Neural cell (in vitro differentiated cells): ENCODE results near the gene PTCH1. TPM values are rescaled to one million over a fixed set of nuclear protein-coding genes. Genes with fewer than 3 reads are reported as not detected.

Experiments used
- H2AFZ ChIP-seq: fragments of 200-600, 300-800 bp; sonication (generic), shearing (Covaris generic); 2 replicates; pipeline ENCODE4 v1.6.0; 2014; ENCODE audit warnings: low read depth, mild to moderate bottlenecking, antibody characterized with exemption, low read length, moderate library complexity
- H3F3A ChIP-seq: fragments of 200-600 bp; shearing (Covaris generic); 2 replicates; pipeline ENCODE4 v1.6.1; 2016; ENCODE audit warnings: mild to moderate bottlenecking, moderate library complexity, mixed read lengths, antibody characterized with exemption, low read length; ENCODE audit not compliant: insufficient read depth, poor library complexity, severe bottlenecking
- H3K27ac ChIP-seq: fragments of 200-600, 300-800 bp; sonication (generic), shearing (Covaris generic); 2 replicates; pipeline ENCODE4 v1.5.1; 2014; ENCODE audit warnings: mild to moderate bottlenecking, low read length, moderate library complexity
- H3K27me3 ChIP-seq: fragments of 300-800, 200-600 bp; sonication (generic), shearing (Covaris generic); 2 replicates; pipeline ENCODE4 v1.6.0; 2014; ENCODE audit warnings: mild to moderate bottlenecking, low read depth, low read length, moderate library complexity; ENCODE audit not compliant: insufficient read depth
- H3K36me3 ChIP-seq: fragments of 300-800, 200-600 bp; sonication (generic), shearing (Covaris generic); 2 replicates; pipeline ENCODE4 v1.5.1; 2014; ENCODE audit warnings: mild to moderate bottlenecking, antibody characterized with exemption, low read length, moderate library complexity; ENCODE audit not compliant: insufficient read depth
- H3K4me2 ChIP-seq: fragments of 300-800, 200-600 bp; sonication (generic), shearing (Covaris generic); 2 replicates; pipeline ENCODE4 v1.6.0; 2014; ENCODE audit warnings: mild to moderate bottlenecking, low read length
- H3K4me3 ChIP-seq: fragments of 300-800, 200-600 bp; sonication (generic), shearing (Covaris generic); 2 replicates; pipeline ENCODE4 v1.5.1; 2014; ENCODE audit warnings: mild to moderate bottlenecking, low read length, moderate library complexity
- H3K79me2 ChIP-seq: fragments of 200-600 bp; shearing (Covaris generic); replicated peaks from 2 replicates; pipeline ENCODE4 v1.6.0; 2014; ENCODE audit warnings: mild to moderate bottlenecking, low read length, moderate library complexity; ENCODE audit not compliant: insufficient read depth
- H3K9ac ChIP-seq: fragments of 300-800, 200-600 bp; sonication (generic), shearing (Covaris generic); 2 replicates; pipeline ENCODE4 v1.6.1; 2016; ENCODE audit warnings: mild to moderate bottlenecking, low read length, mixed read lengths
- H3K9me2 ChIP-seq: fragments of 200-600 bp; shearing (Covaris generic); 2 replicates; pipeline ENCODE4 v1.6.1; 2016; ENCODE audit warnings: mild to moderate bottlenecking, low read length, mixed read lengths; ENCODE audit not compliant: insufficient read depth
- H3K9me3 ChIP-seq: fragments of 200-600, 300-800 bp; sonication (generic), shearing (Covaris generic); 2 replicates; pipeline ENCODE4 v1.6.1; 2016; ENCODE audit warnings: mild to moderate bottlenecking, mixed run types, low read length, moderate library complexity, mixed read lengths
- H4K20me1 ChIP-seq: fragments of 200-600 bp; shearing (Covaris generic); 2 replicates; pipeline ENCODE4 v1.6.1; 2016; ENCODE audit warnings: mild to moderate bottlenecking, mixed run types; ENCODE audit not compliant: insufficient read depth
- EP300 ChIP-seq: fragments of 450-650 bp; conservative IDR thresholded peaks from 2 replicates; pipeline ENCODE4 v1.6.1; 2014; ENCODE audit warnings: antibody characterized with exemption, mild to moderate bottlenecking, moderate library complexity; ENCODE audit not compliant: poor library complexity, severe bottlenecking
- EZH2 ChIP-seq: fragments of 200-600, 300-800 bp; shearing (Covaris generic), sonication (generic); IDR thresholded peaks from 2 replicates; pipeline ENCODE4 v1.6.1; 2014; ENCODE audit warnings: antibody characterized with exemption, low read length, borderline replicate concordance, mild to moderate bottlenecking; ENCODE audit not compliant: insufficient read depth, poor library complexity, severe bottlenecking
- MXI1 ChIP-seq: fragments of 450-650 bp; conservative IDR thresholded peaks from 2 replicates; pipeline ENCODE4 v1.6.1; 2014; ENCODE audit warnings: antibody characterized with exemption, mild to moderate bottlenecking; ENCODE audit not compliant: poor library complexity, severe bottlenecking
- POLR2AphosphoS5 ChIP-seq: IDR thresholded peaks from 2 replicates; pipeline ENCODE4 v1.6.1; 2012
- RAD21 ChIP-seq: fragments of 450-650 bp; conservative IDR thresholded peaks from 2 replicates; pipeline ENCODE4 v1.6.1; 2014; ENCODE audit warnings: antibody characterized with exemption, mild to moderate bottlenecking, moderate library complexity
- SMC3 ChIP-seq: fragments of 450-650 bp; conservative IDR thresholded peaks from 2 replicates; pipeline ENCODE4 v1.6.1; 2014; ENCODE audit warnings: antibody characterized with exemption, mild to moderate bottlenecking, moderate library complexity; ENCODE audit not compliant: poor library complexity
- TAF1 ChIP-seq: IDR thresholded peaks from 2 replicates; pipeline ENCODE4 v1.6.1; 2012; ENCODE audit warnings: low read depth
- polyA plus RNA-seq: library from polyadenylated mRNA; depleted of rRNA; stranded (reverse); fragments of >200 nt; gene quantifications from 2 replicates; pipeline ENCODE4 v1.2.3, GENCODE V29; 2014
- TF ChIP-seq, protein P1 (sequence below): IDR thresholded peaks from 2 replicates; pipeline ENCODE4 v1.6.1; 2012; ENCODE audit warnings: borderline replicate concordance
- TF ChIP-seq, protein P2 (sequence below): fragments of 450-650 bp; IDR thresholded peaks from 2 replicates; pipeline ENCODE4 v1.5.1; 2014; ENCODE audit warnings: antibody characterized with exemption, mild to moderate bottlenecking, moderate library complexity; ENCODE audit not compliant: poor library complexity, severe bottlenecking

Gene PTCH1
- polyA plus RNA-seq, 1 donor from 2014 or later, result 15.6 TPM

DNA sequence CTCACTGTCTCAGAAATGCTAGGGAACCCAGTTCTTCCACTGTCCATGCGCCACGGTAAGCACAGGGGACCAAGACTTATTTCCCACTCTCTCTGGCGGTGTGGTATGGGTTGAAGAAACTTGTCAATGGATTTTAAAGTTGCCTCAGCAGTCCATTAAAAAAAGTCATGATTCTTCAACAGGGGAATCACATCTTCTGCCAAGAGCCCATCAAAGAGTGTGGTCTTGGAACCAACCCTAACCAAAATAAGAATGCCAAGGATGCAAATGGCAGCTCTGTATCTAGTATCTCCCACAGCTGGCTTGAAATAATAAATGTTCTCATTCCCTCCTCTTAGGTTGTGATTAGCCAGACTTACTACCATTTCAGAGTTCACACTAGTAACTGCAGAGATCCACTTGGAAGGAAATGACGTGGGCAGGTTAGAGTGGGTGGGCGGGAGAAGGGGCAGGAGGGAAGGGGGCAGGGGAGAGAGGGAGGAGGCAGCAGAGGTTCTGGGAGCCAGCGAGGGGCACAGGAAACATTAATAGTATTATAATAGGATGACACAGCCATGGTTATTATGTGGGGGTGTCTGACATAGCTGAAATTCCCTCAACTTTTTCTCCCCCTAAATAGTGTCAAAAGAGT lies 17.6 kb downstream of the PTCH1 start:
- Histone ChIP-seq H3K4me2 (no peak overlapping the region), H3K36me3 (peaks cover 1% of the 10 kb centered on the region), H3K9me2 (no peaks in the 10 kb centered on the region), H3K4me3 (no peak overlapping the region), H3F3A (no peaks in the 10 kb centered on the region), H4K20me1 (peaks cover 2% of the 10 kb centered on the region), H2AFZ (no peak overlapping the region), H3K27ac (no peak overlapping the region), H3K9ac (no peak overlapping the region), H3K9me3 (no peaks in the 10 kb centered on the region), H3K27me3 (no peaks in the 10 kb centered on the region), H3K79me2 (peaks cover 97% of the 10 kb centered on the region)
- TF ChIP-seq SMC3 (no peak), RAD21 (no peak), EP300 (no peak), MXI1 (no peak), TAF1 (no peak), EZH2 (no peak), POLR2AphosphoS5 (no peak)
- TF ChIP-seq, protein P1, sequence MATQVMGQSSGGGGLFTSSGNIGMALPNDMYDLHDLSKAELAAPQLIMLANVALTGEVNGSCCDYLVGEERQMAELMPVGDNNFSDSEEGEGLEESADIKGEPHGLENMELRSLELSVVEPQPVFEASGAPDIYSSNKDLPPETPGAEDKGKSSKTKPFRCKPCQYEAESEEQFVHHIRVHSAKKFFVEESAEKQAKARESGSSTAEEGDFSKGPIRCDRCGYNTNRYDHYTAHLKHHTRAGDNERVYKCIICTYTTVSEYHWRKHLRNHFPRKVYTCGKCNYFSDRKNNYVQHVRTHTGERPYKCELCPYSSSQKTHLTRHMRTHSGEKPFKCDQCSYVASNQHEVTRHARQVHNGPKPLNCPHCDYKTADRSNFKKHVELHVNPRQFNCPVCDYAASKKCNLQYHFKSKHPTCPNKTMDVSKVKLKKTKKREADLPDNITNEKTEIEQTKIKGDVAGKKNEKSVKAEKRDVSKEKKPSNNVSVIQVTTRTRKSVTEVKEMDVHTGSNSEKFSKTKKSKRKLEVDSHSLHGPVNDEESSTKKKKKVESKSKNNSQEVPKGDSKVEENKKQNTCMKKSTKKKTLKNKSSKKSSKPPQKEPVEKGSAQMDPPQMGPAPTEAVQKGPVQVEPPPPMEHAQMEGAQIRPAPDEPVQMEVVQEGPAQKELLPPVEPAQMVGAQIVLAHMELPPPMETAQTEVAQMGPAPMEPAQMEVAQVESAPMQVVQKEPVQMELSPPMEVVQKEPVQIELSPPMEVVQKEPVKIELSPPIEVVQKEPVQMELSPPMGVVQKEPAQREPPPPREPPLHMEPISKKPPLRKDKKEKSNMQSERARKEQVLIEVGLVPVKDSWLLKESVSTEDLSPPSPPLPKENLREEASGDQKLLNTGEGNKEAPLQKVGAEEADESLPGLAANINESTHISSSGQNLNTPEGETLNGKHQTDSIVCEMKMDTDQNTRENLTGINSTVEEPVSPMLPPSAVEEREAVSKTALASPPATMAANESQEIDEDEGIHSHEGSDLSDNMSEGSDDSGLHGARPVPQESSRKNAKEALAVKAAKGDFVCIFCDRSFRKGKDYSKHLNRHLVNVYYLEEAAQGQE, result no peak
- TF ChIP-seq, protein P2, sequence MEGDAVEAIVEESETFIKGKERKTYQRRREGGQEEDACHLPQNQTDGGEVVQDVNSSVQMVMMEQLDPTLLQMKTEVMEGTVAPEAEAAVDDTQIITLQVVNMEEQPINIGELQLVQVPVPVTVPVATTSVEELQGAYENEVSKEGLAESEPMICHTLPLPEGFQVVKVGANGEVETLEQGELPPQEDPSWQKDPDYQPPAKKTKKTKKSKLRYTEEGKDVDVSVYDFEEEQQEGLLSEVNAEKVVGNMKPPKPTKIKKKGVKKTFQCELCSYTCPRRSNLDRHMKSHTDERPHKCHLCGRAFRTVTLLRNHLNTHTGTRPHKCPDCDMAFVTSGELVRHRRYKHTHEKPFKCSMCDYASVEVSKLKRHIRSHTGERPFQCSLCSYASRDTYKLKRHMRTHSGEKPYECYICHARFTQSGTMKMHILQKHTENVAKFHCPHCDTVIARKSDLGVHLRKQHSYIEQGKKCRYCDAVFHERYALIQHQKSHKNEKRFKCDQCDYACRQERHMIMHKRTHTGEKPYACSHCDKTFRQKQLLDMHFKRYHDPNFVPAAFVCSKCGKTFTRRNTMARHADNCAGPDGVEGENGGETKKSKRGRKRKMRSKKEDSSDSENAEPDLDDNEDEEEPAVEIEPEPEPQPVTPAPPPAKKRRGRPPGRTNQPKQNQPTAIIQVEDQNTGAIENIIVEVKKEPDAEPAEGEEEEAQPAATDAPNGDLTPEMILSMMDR, result no peak

DNA sequence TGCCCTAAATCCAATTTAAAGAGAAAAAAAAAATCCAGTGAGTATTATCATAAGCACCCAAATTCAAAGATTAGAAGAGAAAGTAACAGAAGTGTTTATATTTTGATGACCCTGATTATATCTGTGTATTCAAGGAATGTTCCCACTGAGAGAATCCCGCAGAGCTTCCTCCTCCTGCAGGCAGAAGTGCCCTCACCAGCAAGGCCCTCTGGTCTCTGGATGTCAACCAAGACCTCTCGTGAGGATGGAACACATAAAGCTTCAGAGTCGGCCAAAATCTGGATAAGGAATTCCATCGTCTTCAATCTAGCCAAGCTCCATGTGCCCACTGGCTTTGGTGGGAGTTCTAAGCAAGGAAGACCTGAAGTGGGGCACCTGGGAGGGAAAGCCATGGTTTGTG lies 18.1 kb downstream of the PTCH1 start:
- no peak overlapping the region for H3K27ac ChIP-seq
- H3K9me2 ChIP-seq, result no peaks in the 10 kb centered on the region
- no peaks in the 10 kb centered on the region for H3F3A ChIP-seq
- H2AFZ ChIP-seq, result no peak overlapping the region
- peaks cover 5% of the 10 kb centered on the region for H3K36me3 ChIP-seq
- H4K20me1 ChIP-seq, result no peaks in the 10 kb centered on the region
- H3K4me3 ChIP-seq, result no peak overlapping the region
- TF ChIP-seq EZH2 (no peak), POLR2AphosphoS5 (no peak), MXI1 (no peak), SMC3 (no peak), EP300 (no peak), TAF1 (no peak), RAD21 (no peak)
- TF ChIP-seq, protein P1, result no peak
- TF ChIP-seq, protein P2, result no peak
- H3K27me3 ChIP-seq, result no peaks in the 10 kb centered on the region
- no peak overlapping the region for H3K9ac ChIP-seq
- no peaks in the 10 kb centered on the region for H3K9me3 ChIP-seq
- H3K79me2 ChIP-seq, result peaks cover 98% of the 10 kb centered on the region
- no peak overlapping the region for H3K4me2 ChIP-seq
